ENCODE results near the gene ERP27. TPM values are rescaled to one million over a fixed set of nuclear protein-coding genes. Genes with fewer than 3 reads are reported as not detected.

ERP27 gene
- total and polyA plus RNA-seq, 8 donors: 1.1 to 12.3 (median 1.3) TPM; not detected in 1

- TF ChIP-seq POLR2A (IDR thresholded peaks at IDR 0.05): no peak
- TF ChIP-seq POLR2AphosphoS5 (IDR thresholded peaks at IDR 0.05): no peak
- TF ChIP-seq EP300 (IDR thresholded peaks at IDR 0.05): no peak
- no peak for TF ChIP-seq CTCF (IDR thresholded peaks at IDR 0.05)
- no peak for DNase-seq
- no peaks in the 10 kb centered on the region for H3K27me3 ChIP-seq
- no peaks in the 10 kb centered on the region for H3K36me3 ChIP-seq
- no peak overlapping the region for H3K27ac ChIP-seq
- peaks cover 0 to 15% (median 11%) of the 10 kb centered on the region in 4 donors for H3K4me1 ChIP-seq
- intact Hi-C loops (cut with DNase I; ENCODE audit: low total_unique reads): no loop called here
- H3K9me3 ChIP-seq: no peaks in the 10 kb centered on the region
- WGBS, 5 donors: 88 to 97% (median 89%) methylated on average over 3 of the region's 3 CpGs
- H3K4me3 ChIP-seq: no peak overlapping the region
Measured at GRCh38 chr12:14924541-14924940, 13.8 kb downstream of the ERP27 start.

GRCh38 chr12:14923944-14924343 is 14.4 kb downstream of the ERP27 start:
- no peak for DNase-seq
- Histone ChIP-seq H3K4me1 (peaks cover 0 to 9% (median 5%) of the 10 kb centered on the region in 4 donors), H3K4me3 (no peak overlapping the region), H3K36me3 (no peaks in the 10 kb centered on the region), H3K9me3 (no peaks in the 10 kb centered on the region), H3K27me3 (no peaks in the 10 kb centered on the region), H3K27ac (no peak overlapping the region)
- WGBS, 5 donors: 91 to 100% (median 94%) methylated on average over 2 of the region's 2 CpGs
- TF ChIP-seq EP300 (IDR thresholded peaks at IDR 0.05) (no peak), CTCF (IDR thresholded peaks at IDR 0.05) (no peak), POLR2AphosphoS5 (IDR thresholded peaks at IDR 0.05) (no peak), POLR2A (IDR thresholded peaks at IDR 0.05) (no peak)
- intact Hi-C loops (cut with DNase I; ENCODE audit: low total_unique reads): no loop called here

- Histone ChIP-seq H3K4me1 (no peaks in the 10 kb centered on the region), H3K27me3 (no peaks in the 10 kb centered on the region), H3K36me3 (no peaks in the 10 kb centered on the region), H3K4me3 (no peak overlapping the region), H3K9me3 (no peaks in the 10 kb centered on the region), H3K27ac (no peak overlapping the region)
- TF ChIP-seq POLR2A (IDR thresholded peaks at IDR 0.05) (no peak), POLR2AphosphoS5 (IDR thresholded peaks at IDR 0.05) (no peak), CTCF (IDR thresholded peaks at IDR 0.05) (no peak), EP300 (IDR thresholded peaks at IDR 0.05) (no peak)
- intact Hi-C loops (cut with DNase I; ENCODE audit: low total_unique reads): no loop called here
- DNase-seq: no peak
- WGBS, 5 donors: 92 to 97% (median 96%) methylated on average over 2 of the region's 2 CpGs
Measured at GRCh38 chr12:14921218-14921617, 17.1 kb downstream of the ERP27 start.

GRCh38 chr12:14920475-14921126 is 17.7 kb downstream of the ERP27 start:
- Histone ChIP-seq H3K9me3 (no peaks in the 10 kb centered on the region), H3K36me3 (no peaks in the 10 kb centered on the region), H3K4me3 (no peak overlapping the region), H3K4me1 (no peaks in the 10 kb centered on the region), H3K27me3 (no peaks in the 10 kb centered on the region), H3K27ac (no peak overlapping the region)
- 73 to 80% (median 77%) methylated on average over 7 of the region's 7 CpGs for WGBS, 5 donors
- DNase-seq: no peak
- TF ChIP-seq POLR2A (IDR thresholded peaks at IDR 0.05) (no peak), EP300 (IDR thresholded peaks at IDR 0.05) (no peak), POLR2AphosphoS5 (IDR thresholded peaks at IDR 0.05) (no peak), CTCF (IDR thresholded peaks at IDR 0.05) (no peak)
- intact Hi-C loops (cut with DNase I; ENCODE audit: low total_unique reads): no loop called here

Data from stomach (tissue), 9 donors.